Muscle of arm (tissue), 12 donors: ENCODE data around the gene JAZF1. TPM values are rescaled to one million over a fixed set of nuclear protein-coding genes. Genes with fewer than 3 reads are reported as not detected.
"Not testable (repeated sequence)": the region's sequence is repeated elsewhere in the genome, so short reads cannot be mapped to it uniquely, and the experiment has no call there.

Experiments used
- DNase-seq: peaks from one replicate; pipeline ENCODE4 v3.0.0-alpha.2; 2013
- polyA plus RNA-seq, 12 donors: library from polyadenylated mRNA; unstranded; fragments of 120-200 nt; gene quantifications; one replicate each; pipeline ENCODE4 v1.2.1, GENCODE V29; 2013; ENCODE audit not compliant: insufficient read length in 12 of 12

Gene JAZF1
- polyA plus RNA-seq, 12 donors: 21.4 to 36.4 (median 32.8) TPM; not detected in 1

DNA sequence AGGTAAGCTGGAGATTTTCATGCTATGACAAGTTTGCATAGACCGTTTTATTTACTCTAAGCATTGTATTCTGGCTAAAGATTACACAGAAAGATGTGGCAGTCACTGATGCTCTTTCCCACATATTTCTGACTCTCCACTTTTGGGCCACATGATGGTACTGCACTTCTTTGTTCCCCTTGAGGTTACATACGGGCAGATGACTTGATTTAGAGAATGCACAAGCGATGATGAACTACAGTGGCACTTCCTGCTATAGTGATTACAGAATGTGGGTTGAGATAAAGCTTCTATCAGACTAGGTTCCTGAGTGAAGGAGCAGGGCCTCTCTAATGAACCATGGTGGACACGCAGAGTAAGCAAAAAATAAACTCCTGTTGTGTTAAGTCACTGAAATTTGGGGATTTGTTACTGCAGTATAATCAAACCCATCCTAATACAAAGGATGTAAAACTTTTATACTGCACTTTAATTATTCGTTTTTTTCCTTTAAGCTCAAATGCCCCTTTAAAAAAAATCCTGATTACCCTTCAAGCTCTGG, 262.8 kb downstream of the JAZF1 start:
- no peak for DNase-seq

GRCh38 chr7:27917119-27917518, 263.5 kb downstream of the JAZF1 start:
- DNase-seq: no peak

DNA sequence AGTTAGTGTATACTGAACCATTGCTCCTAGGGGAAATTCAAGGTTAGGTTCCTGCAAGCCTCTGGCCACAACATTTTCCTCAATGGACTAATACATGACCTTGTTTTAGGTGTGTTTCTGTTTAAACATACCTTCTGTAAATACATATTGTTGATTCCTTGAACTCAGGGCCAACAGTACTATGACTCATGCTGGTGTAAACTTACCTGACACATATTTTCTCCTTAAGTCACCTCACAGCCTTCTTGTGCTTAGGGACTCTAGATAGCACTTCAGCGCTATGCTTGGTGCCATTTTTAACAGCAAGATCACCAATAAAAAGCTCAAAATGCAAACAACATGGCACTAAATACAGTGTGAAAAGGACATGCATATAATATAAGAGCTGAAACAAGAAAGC, 264.2 kb downstream of the JAZF1 start:
- no peak for DNase-seq

DNA sequence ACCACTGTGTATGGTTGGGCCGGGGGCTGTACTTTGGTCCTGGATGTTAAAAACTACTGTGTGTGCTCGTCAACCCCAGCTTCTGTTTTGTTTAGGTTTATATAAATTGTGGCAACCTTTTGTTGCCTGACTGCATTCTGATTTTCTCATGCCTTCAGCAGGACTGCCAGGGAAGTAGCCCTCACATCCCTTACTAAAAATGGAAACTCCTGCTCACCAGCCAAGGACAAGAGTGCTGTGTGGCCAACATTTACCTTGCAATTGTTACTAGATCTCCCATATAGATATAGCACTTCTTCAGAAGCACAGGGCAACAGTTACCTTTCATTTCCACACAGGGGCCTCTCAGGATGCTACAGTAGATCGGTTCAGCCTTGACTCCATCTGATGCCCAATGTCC, 266.2 kb downstream of the JAZF1 start:
- no peak for DNase-seq

DNA sequence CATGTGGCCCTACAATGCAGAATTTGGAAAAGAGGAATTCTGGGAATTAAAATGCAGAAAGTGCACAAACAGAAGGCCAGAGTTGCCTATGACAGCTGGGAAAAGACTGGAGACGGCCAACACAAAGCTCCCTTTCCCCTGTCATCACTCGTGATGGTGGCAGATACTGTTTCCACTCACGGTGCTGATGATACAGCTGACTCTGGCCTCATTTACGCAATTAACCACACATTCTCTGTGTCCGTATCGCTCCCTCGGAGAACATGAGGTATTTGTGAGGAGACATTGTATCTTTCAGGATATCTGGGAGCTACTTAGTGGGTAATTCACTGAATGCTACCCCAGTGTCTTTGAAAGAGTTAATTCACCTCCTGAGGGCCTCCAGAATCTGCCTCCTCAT, 267.8 kb downstream of the JAZF1 start:
- DNase-seq: no peak

DNA sequence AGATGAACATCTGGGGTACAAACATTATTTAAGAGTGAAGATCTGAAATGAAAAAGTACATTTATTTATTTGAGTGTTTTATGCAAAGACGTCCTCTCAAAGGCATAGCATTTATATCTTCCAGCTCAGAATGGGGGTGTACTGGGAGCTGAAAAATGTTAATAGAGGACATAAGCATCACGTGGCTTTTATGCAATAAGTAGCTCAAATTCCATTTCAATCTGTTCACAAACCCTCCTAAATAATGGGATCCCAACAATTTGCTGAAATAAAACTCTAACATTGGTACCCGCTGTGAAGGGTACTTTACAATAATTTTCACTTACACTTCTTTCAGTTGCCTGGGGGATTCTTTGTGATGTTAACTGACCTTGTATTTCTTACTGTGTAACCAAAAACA, 268.7 kb downstream of the JAZF1 start:
- DNase-seq: no peak

- no peak for DNase-seq
Measured at GRCh38 chr7:27910326-27910725, 270.3 kb downstream of the JAZF1 start.

DNA sequence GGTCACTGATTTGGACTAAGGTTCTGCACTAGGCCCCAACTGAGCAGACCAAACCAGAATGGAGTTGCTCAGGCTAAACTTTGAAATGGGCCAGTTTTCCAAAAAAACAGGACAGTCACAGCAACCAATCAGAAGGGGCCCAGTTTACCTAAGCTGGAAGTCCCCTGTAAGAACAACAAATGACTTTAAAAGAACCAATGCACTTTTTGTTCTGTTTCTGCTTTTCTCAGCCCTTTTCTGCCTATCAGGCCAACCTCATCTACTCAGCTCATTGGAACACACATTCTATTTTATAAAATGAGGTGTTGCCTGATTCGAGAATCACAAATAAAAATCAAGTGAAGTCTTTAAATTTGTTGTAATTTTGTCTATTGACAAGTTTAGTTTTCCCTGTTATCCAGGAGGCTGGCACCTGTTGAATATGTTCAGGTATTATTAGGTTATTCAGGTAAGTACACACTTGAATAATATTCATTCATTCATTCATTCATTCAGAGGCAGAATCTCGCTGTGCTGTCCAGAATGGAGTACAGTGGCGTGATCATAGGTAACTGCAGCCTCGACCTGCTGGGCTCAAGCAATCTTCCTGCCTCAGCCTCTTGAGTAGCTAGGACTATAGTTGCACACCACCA, 271.9 kb downstream of the JAZF1 start:
- no peak for DNase-seq

DNA sequence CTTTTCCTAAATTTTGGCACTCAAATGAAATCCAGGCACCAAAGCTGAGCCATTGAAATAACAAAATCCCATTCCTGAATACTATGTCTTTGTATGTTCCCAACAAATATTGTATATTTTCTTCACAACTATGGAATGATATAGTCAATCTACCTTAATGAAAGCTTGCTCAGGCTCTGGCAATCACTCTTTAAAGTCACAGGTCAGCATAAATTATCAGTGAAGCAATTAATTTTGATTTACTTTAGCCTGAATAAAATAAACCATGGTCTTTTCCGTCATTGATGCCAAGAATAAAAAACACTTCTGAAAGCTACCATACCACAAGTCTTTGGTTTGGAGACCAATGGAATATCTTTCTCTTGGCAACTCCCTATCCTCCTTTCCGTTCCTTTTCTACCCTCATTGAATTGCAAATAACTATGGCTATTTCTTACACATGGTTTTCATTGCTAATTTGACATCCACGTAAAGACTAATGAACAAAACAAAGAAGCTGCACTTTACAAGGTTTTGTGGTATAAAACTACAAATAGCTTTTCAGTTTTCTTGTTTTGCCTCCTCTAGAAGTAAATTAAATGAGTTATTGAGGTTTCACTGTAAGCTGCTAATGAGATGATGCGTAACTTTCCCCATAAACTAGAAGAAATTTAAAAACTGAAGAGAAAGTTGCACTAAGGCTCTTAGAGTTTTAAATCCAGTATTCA, 274.1 kb downstream of the JAZF1 start:
- no peak for DNase-seq

DNA sequence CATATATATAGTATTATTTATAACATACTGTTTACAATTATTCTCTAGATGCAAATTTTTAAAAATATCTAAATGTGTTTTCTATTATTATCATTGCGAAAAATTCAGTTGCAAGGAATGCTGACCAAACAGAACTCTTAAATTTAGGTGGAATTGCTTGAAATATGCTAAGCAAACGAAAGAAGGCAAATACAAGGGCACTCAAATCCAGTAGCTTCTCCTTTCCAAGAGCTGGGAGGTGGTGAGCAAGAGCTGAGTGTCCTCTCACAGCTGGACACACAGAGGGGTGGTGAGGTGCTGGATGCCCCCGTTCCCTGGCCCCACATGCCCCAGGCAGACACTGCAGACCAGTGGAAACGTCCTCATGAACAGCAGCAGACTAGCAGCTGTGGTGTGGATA, 274.6 kb downstream of the JAZF1 start:
- no peak for DNase-seq

- DNase-seq: peak; percentile 39
Measured at GRCh38 chr7:27901028-27901760, 279.4 kb downstream of the JAZF1 start.

DNA sequence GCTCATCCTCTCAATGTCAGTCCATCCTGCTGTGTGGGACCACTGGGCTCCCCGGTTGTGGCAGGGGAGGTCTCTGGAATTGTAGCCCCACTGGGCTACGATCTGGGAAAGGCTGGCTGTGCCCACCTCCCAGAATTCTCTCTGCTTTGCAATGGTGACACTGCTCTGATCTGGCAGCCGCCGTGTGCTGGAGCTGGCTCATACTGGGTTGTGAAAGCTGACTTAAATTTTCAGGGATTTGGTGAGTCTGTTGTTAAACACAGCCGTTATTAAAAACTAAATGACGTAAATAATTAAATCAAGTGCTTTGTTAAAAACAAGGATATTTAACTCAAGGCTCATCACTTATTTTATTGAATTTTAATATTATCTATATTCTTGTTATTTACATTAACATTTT, 280.6 kb downstream of the JAZF1 start:
- no peak for DNase-seq

DNA sequence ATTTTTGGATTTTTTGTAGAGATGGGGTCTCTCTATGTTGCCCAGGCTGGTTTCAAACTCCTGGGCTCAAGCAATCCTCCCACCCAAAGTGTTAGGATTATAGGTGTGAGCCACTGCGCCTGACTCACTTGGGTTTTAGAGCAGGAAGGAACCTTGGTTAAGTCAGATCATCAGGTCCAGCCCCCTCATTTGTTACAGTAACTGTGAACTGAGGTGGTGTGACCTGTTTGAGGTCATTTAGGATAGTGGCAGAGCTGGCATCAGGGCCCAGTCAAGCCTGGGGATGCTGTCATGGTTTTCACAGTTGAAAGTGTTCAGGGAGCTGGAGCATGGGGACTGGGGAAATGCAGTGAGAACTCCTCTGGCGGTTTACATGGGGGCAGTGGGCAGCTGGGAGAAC, 281.0 kb downstream of the JAZF1 start:
- DNase-seq: no peak

DNA sequence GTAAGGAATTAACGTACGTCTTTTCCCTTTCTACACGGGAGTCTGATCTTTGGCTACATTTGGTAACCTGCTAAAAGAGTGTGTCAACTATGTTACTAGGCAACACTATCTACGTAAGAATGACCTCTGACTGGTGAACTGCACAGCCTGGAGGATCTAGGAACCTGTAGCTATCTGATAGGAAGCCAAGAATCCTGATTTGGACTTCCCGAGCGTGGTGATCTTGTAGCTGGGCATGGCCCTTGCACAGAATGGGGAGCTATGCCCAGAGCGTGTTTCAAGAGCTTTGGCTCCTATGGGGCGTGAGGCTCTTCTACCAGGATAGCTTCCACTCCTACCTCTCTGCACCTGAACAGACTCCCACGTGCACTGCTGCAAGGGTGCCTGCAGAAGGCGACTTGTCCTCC, 283.2 kb downstream of the JAZF1 start:
- no peak for DNase-seq

DNA sequence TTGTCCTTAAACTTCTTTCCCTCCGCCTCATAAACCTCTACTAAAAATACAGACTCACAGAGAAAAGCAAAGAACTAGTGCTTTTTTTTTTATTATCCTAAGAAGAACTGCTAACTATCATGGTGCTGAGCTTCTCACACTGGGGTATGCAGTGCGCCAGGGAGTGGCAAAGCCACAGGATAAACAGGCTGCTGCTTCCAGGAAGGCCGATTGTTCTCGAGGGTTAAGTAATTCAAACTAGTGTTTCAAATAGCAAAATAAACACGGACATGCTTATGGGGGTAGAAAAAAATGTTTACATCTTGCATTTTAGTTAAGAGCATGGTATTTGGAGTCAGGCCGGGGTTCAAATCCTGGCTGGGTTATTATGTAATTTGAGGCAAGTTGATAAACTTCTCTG, 283.6 kb downstream of the JAZF1 start:
- no peak for DNase-seq

GRCh38 chr7:27895551-27895950, 285.0 kb downstream of the JAZF1 start:
- DNase-seq: no peak

DNA sequence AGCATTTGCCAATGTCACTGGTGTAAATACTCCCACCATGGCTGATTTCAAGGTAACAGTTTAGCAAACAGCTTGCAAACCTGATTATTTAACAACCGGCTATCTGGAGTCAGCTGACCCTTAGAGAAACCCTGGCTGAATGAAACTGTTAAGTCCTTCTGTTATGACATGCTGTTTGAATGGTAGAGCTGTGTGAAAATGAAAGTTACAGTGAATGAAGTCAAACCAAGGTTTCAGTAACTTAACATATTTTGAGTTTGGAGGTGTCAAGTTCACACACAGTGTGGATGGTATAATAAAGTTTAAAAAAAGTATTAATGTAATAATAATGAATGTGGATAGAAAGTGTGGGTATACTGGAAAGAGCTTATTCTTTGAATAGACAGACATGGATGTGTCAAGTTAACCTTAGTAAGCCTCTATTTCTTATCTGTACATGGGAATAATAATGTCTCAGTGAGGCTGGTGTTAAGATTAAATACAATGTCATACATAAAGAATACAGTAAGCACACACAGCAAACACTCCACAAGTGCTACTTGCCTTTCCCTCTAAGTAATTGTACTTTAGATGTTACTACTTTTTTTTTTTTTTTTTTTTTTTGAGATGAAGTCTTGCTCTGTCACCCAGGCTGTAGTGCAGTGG, 290.3 kb downstream of the JAZF1 start:
- no peak for DNase-seq

DNA sequence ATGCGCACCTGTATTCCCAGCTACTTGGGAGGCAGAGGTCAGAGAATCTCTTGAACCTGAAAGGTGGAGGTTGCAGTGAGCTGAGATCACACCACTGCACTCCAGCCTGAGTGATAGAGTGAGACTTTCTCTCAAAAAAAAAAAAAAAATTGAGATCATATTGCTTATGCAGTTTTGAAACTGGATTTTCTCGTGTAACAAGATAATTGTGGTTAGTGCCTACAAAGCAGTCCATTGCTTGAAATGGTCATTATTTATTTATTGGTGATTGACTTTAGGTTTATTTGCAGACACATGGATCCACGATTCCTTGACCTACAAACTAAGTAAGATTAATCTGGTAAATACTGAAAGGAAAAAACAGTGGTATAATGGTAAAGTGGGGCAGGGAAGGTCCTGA, 290.8 kb downstream of the JAZF1 start:
- no peak for DNase-seq

DNA sequence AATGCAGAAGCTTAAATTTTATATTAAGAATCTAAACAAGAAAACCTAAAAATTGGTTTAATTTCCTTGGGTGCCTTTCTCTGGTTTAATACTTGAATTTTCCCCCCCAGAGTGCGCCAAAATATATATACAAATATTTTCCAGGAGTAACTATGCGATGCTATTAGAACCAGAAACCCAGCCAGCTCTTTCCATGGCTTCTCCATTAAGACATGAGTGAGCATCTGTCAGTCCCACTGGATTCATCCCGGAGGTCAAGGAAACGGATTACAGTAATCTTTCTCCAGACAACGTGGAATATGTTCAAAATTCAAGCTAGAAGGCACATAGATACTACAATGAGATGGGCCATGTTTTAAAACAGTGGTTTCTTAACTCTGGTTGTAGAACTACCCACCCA, 291.9 kb downstream of the JAZF1 start:
- DNase-seq: peak; percentile 45

DNA sequence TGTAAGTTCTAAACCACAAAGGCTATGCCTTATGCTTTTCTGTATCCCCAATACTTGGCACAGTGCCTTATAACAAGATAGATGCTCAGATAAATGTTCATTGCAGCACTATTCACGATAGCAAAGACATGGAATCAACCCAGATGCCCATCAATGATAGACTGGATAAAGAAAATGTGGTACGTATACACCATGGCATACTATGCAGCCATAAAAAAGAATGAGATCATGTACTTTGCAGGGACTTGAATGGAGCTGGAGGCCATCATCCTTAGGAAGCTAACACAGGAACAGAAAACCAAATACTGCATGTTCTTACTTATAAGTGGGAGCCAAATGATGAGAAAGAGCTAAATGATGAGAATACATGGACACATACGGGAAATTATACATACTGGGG, 293.9 kb downstream of the JAZF1 start:
- DNase-seq: not testable (repeated sequence)

DNA sequence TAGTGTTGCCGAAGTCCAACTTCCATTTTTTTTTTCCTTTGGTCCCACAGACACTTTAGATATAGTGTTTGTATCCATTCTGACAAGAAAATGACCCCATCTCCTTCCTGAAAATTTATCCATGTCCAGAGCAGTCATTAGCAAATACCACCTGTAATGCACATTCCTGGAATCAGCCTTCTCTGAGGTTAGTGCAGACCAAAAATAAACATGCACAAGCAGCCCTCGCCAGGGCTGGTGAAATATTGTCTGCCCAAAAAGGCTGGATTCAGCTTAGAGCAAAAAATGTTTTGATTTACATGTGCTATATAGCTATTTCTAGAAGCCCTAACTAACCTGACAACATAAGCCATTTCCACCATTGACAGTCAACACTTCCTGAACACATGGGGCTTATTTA, 294.9 kb downstream of the JAZF1 start:
- DNase-seq: no peak

DNA sequence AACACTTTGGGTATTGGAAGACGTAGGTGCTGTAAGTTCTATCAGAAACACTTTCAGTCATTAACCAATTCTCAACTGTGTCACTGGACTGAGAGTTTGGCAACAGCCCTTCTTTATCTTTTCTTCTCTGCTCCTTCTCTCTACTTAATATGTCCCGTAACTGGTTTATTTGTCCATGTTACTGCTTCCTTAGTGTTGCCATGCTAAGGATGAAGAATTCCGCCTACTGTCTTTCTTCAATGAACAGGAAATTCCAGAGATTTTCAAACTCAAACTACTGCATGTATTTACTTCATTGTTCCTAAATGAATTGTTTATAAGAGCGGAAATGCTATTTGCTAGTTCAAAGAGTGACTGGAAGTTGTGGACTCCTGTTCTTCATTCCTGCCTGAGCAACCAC, 296.9 kb downstream of the JAZF1 start:
- DNase-seq: no peak
